AG09309 (cell line): Measurements from ENCODE around the gene C5AR1.
"Not testable (repeated sequence)": the region's sequence is repeated elsewhere in the genome, so short reads cannot be mapped to it uniquely, and the experiment has no call there.

Experiments used
- DNase-seq: peaks from one replicate; pipeline ENCODE4 v3.0.0-alpha.2; 2010; ENCODE audit warnings: low read depth
- H3K4me3 ChIP-seq: 2 replicates; pipeline ENCODE4 v1.5.1; 2011; ENCODE audit warnings: mild to moderate bottlenecking, low read depth, low read length, moderate library complexity; ENCODE audit not compliant: control insufficient read depth
- TF ChIP-seq, protein P1 (sequence below): IDR thresholded peaks from 2 replicates; pipeline ENCODE4 v1.5.1; 2011; ENCODE audit warnings: mild to moderate bottlenecking, low read depth, low read length, inconsistent platforms; ENCODE audit not compliant: insufficient read depth, control insufficient read depth; ENCODE audit errors: missing control alignments

Gene C5AR1

GRCh38 chr19:47296036-47296435, 13.6 kb upstream of the C5AR1 start:
- DNase-seq, result no peak
- TF ChIP-seq, protein P1, sequence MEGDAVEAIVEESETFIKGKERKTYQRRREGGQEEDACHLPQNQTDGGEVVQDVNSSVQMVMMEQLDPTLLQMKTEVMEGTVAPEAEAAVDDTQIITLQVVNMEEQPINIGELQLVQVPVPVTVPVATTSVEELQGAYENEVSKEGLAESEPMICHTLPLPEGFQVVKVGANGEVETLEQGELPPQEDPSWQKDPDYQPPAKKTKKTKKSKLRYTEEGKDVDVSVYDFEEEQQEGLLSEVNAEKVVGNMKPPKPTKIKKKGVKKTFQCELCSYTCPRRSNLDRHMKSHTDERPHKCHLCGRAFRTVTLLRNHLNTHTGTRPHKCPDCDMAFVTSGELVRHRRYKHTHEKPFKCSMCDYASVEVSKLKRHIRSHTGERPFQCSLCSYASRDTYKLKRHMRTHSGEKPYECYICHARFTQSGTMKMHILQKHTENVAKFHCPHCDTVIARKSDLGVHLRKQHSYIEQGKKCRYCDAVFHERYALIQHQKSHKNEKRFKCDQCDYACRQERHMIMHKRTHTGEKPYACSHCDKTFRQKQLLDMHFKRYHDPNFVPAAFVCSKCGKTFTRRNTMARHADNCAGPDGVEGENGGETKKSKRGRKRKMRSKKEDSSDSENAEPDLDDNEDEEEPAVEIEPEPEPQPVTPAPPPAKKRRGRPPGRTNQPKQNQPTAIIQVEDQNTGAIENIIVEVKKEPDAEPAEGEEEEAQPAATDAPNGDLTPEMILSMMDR, result peak; percentile 70
- no peak overlapping the region for H3K4me3 ChIP-seq

DNA sequence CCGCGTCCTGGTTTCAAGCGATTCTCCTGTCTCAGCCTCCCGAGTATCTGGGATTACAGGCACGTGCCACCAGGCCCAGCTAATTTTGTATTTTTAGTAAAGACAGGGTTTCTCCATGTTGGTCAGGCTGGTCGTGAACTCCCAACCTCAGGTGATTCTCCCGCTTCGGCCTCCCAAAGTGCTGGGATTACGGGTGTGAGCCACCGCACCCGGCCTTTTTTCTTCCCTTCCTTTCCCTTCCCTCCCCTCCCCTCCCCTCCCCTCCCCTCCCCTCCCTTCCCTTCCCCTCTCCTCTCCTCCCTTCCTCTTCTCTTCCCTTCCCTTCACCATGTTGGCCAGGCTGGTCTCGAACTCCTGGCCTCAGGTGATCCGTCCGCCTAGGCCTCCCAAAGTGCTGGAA, 8.8 kb upstream of the C5AR1 start:
- H3K4me3 ChIP-seq, DNase-seq: not testable (repeated sequence)

DNA sequence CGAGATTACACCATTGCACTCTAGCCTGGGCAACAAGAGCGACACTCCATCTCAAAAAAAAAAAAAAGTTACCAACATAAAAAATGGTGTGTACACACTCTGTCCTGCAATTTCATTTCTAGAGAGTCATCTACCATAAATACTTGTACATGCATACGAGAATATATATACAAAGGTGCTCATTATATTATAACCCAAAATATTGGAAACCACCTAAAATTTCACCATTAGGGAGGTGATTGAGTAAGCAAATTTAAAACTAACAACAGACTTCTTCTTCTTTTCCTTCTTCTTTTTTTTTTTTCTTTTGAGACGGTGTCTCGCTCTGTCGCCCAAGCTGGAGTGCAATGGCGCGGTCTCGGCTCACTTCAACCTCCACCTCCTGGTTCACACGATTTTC, 7.4 kb upstream of the C5AR1 start:
- TF ChIP-seq, protein P1, result no peak
- no peak for DNase-seq
- H3K4me3 ChIP-seq, result no peak overlapping the region

DNA sequence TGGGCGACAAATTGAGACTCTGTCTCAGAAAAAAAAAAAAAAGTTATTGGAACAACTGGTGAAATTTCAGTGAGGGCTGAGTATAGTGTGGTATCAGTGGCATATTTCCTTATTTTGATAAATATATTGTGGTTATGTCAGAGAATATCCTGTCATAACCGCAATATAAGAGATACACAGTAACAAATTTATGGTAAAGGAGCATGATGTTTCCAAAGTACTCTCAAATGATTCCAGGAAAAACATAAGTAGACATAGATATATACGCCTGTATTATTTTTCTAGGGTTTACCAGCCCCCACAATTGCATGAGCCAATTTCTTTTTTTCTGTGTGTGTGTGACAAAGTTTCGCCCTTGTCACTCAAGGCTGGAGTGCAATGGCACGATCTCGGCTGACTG, 5.7 kb upstream of the C5AR1 start:
- no peak overlapping the region for H3K4me3 ChIP-seq
- TF ChIP-seq, protein P1, result no peak
- no peak for DNase-seq

DNA sequence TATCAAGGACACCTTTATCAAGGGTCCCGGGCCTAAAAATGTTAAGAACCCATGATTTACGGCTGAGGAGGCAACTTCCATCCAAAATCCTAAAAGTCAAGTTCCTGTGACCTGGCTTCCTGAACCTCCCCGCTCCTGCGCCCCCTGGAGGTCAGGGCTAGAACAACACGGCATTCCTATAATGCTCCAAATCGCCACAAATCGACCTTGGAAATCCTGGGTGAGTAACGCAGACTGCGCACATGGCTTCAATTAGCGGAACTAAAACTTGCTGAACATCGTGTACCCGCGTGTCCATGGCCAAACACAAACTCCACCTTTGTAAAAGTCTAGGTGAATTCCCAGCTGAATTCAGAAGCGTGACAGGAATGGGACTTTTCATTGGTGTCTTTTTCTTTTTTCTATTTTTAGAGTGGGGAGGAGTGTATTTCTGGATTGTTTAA, 4.3 kb upstream of the C5AR1 start:
- DNase-seq, result peak; percentile 76
- TF ChIP-seq, protein P1, result peak; percentile 96
- H3K4me3 ChIP-seq, result no peak overlapping the region

DNA sequence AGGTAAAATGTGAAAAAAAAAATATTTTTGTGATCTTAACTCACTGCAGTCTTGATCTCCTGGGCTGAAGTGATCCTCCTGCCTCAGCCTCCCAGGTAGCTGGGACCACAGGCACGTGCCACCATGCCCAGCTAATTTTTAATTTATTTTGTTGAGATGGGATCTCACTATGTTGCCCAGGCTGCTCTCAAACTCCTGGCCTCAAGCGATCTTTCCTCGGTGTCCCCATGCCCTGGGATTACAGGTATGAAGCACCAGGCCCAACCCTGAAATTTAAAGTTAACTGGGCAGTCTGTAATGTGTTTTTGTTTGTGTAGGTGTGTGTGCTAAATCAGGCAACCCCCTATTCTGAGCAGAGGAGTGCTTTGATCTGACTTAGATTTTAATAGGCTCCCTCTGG, 3.4 kb upstream of the C5AR1 start:
- no peak overlapping the region for H3K4me3 ChIP-seq
- TF ChIP-seq, protein P1, result no peak
- DNase-seq, result no peak

GRCh38 chr19:47309038-47309437, 623 bp upstream of the C5AR1 start:
- TF ChIP-seq, protein P1, result no peak
- DNase-seq, result no peak
- H3K4me3 ChIP-seq, result no peak overlapping the region
